Measurements from ENCODE around the gene MUSTN1. TPM values are rescaled to one million over a fixed set of nuclear protein-coding genes. Genes with fewer than 3 reads are reported as not detected.

The MUSTN1 gene
- total and polyA plus RNA-seq, 4 donors: 0.25 to 12.1 (median 3.9) TPM

DNA sequence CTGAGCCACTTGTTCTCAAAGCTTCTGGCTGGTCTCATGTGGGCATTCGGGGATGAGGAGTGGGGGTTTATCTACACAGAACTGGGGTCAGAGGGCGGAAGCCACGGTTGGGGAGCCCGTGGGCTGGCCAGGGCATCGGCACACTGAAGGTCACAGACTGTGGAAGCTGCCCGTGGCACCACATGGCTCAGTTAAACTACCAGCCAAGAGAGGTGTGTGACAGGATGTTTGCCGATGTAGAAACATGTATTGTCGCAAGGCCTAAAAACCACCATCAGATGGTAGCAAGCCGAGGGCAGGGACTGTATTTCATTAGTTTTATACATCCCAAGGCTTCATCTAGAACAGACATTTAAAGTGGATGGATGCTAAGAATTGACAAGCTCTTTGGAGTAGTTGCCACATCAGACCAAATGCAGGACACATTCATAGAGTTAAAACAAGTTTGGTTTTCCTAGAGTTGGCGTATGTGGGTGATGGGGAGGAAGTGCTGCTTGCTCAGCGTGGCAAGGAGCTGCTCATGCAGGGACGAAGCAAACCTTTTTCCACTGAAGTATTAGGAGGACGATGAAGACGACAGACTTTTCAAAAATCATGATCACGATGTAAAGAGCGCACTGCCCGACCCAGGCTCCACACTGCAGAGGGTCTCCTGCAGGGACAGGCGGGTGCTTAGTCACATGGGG is 9.6 kb upstream of the MUSTN1 start:
- WGBS: 53% methylated on average over 18 of the region's 18 CpGs
- Histone ChIP-seq H3K4me1 (ENCODE audit: control insufficient read depth in 4 of 4, insufficient read depth in 4 of 4, low read length in 3 of 4) (peaks cover 10 to 43% (median 30%) of the 10 kb centered on the region in 4 donors), H3K4me3 (ENCODE audit: low read depth in 1 of 3, low read length in 3 of 3) (no peak overlapping the region), H3K9me3 (ENCODE audit: control insufficient read depth in 4 of 4, low read length in 3 of 4) (no peaks in the 10 kb centered on the region), H3K27ac (ENCODE audit: low read depth in 1 of 2, low read length in 2 of 2) (peak overlapping the region; percentile 91 to 97), H3K36me3 (ENCODE audit: control insufficient read depth in 4 of 4, insufficient read depth in 3 of 4, low read depth in 1 of 4, low read length in 3 of 4) (peaks cover 1 to 23% (median 14%) of the 10 kb centered on the region in 4 donors), H3K27me3 (ENCODE audit: control insufficient read depth in 4 of 4, insufficient read depth in 4 of 4, low read length in 3 of 4) (no peaks in the 10 kb centered on the region), H3K9ac (ENCODE audit: low read depth in 1 of 2, low read length in 2 of 2) (peak overlapping the region in 1 of 2 donors; percentile 78)
- TF ChIP-seq EGR1 (IDR thresholded peaks at IDR 0.05; ENCODE audit: low read depth in 2 of 2) (peak in 1 of 2 donors; percentile 59), TAF1 (conservative IDR thresholded peaks at IDR 0.05) (peak; percentile 72), FOXA2 (IDR thresholded peaks at IDR 0.05) (peak; percentile 48), HNF4G (IDR thresholded peaks at IDR 0.05) (no peak), REST (IDR thresholded peaks at IDR 0.05) (peak; percentile 50), FOXA1 (IDR thresholded peaks at IDR 0.05) (peak; percentile 10), NR2F2 (IDR thresholded peaks at IDR 0.05) (peak; percentile 67), HNF4A (conservative IDR thresholded peaks at IDR 0.05) (peak; percentile 75 to 80), GABPA (IDR thresholded peaks at IDR 0.05 in 1 of 2, conservative IDR thresholded peaks at IDR 0.05 in 1 of 2) (peak in 1 of 2 donors; percentile 71), YY1 (IDR thresholded peaks at IDR 0.05) (peak; percentile 70), JUND (IDR thresholded peaks at IDR 0.05) (no peak), RXRA (IDR thresholded peaks at IDR 0.05) (peak; percentile 93 to 94), SP1 (IDR thresholded peaks at IDR 0.05) (peak; percentile 91), RAD21 (IDR thresholded peaks at IDR 0.05) (peak; percentile 21 to 52), CTCF (IDR thresholded peaks at IDR 0.05; ENCODE audit: low read depth, low read length, missing input control) (no peak)
- TF ChIP-seq, protein P1, sequence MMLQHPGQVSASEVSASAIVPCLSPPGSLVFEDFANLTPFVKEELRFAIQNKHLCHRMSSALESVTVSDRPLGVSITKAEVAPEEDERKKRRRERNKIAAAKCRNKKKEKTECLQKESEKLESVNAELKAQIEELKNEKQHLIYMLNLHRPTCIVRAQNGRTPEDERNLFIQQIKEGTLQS (IDR thresholded peaks at IDR 0.05): peak; percentile 27
- TF ChIP-seq, protein P2, sequence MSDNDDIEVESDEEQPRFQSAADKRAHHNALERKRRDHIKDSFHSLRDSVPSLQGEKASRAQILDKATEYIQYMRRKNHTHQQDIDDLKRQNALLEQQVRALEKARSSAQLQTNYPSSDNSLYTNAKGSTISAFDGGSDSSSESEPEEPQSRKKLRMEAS (IDR thresholded peaks at IDR 0.05): peak; percentile 95
- TF ChIP-seq, protein P3, sequence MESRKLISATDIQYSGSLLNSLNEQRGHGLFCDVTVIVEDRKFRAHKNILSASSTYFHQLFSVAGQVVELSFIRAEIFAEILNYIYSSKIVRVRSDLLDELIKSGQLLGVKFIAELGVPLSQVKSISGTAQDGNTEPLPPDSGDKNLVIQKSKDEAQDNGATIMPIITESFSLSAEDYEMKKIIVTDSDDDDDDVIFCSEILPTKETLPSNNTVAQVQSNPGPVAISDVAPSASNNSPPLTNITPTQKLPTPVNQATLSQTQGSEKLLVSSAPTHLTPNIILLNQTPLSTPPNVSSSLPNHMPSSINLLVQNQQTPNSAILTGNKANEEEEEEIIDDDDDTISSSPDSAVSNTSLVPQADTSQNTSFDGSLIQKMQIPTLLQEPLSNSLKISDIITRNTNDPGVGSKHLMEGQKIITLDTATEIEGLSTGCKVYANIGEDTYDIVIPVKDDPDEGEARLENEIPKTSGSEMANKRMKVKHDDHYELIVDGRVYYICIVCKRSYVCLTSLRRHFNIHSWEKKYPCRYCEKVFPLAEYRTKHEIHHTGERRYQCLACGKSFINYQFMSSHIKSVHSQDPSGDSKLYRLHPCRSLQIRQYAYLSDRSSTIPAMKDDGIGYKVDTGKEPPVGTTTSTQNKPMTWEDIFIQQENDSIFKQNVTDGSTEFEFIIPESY (IDR thresholded peaks at IDR 0.05): no peak
- no peak for DNase-seq (ENCODE audit: low spot score)

Data from liver (tissue), 9 donors.